ENCODE results near the gene PDZD7.

The PDZD7 gene

GRCh38 chr10:101031128-101031795, at the start of gene PDZD7, which contains the start of gene SFXN3:
Gene PDZD7, minus strand, starts transcription at chr10:101031129. Its CDS starts 910 bp downstream, at chr10:101030219.
Gene SFXN3, plus strand, starts transcription at chr10:101031234. Its CDS starts 3,461 bp downstream, at chr10:101034695.
- peak; percentile 96 for DNase-seq

GRCh38 chr10:101079874-101080273, 48.9 kb upstream of the PDZD7 start:
- DNase-seq, result no peak

- no peak for DNase-seq
These were observed 45.7 kb upstream of the PDZD7 start for GRCh38 chr10:101076630-101077029.

GRCh38 chr10:101075775-101076174, 44.8 kb upstream of the PDZD7 start:
- no peak for DNase-seq

GRCh38 chr10:101073631-101074030, 42.7 kb upstream of the PDZD7 start:
- no peak for DNase-seq

GRCh38 chr10:101072923-101073322, 42.0 kb upstream of the PDZD7 start:
- no peak for DNase-seq

GRCh38 chr10:101071885-101072433, 41.0 kb upstream of the PDZD7 start:
- no peak for DNase-seq

GRCh38 chr10:101071267-101071884, 40.4 kb upstream of the PDZD7 start:
- DNase-seq, result no peak

- no peak for DNase-seq
These were observed 39.2 kb upstream of the PDZD7 start for GRCh38 chr10:101070098-101070497.

- DNase-seq, result no peak
These were observed 38.5 kb upstream of the PDZD7 start for GRCh38 chr10:101069441-101069840.

GRCh38 chr10:101067356-101068083, 36.6 kb upstream of the PDZD7 start:
- peak; percentile 71 for DNase-seq

- DNase-seq, result no peak
These were observed 36.0 kb upstream of the PDZD7 start for GRCh38 chr10:101066896-101067355.

GRCh38 chr10:101066146-101066895, 35.4 kb upstream of the PDZD7 start:
- DNase-seq, result peak; percentile 32

- DNase-seq, result no peak
These were observed 34.7 kb upstream of the PDZD7 start for GRCh38 chr10:101065481-101066145.

- no peak for DNase-seq
These were observed 33.6 kb upstream of the PDZD7 start for GRCh38 chr10:101064415-101065030.

GRCh38 chr10:101063548-101064414, 32.9 kb upstream of the PDZD7 start:
- no peak for DNase-seq

GRCh38 chr10:101063050-101063525, 32.2 kb upstream of the PDZD7 start:
- no peak for DNase-seq

- DNase-seq, result no peak
These were observed 31.5 kb upstream of the PDZD7 start for GRCh38 chr10:101062232-101063049.

GRCh38 chr10:101061624-101062231, 30.8 kb upstream of the PDZD7 start, which contains the start of gene KAZALD1:
Gene KAZALD1, plus strand, starts transcription at chr10:101061989. Its CDS starts 604 bp downstream, at chr10:101062593.
- no peak for DNase-seq

Measured in activated T-cell treated with anti-CD3 and anti-CD28 coated beads for 4 hours (primary cell).